ENCODE data around the gene EIF4A3. TPM values are rescaled to one million over a fixed set of nuclear protein-coding genes. Genes with fewer than 3 reads are reported as not detected.

Gene EIF4A3
- total and polyA plus RNA-seq, 9 of the 15 experiments (the other 6 are each of a cell fraction or from before 2014, with no cell fraction given): 62.7 to 171 (median 127) TPM

DNA sequence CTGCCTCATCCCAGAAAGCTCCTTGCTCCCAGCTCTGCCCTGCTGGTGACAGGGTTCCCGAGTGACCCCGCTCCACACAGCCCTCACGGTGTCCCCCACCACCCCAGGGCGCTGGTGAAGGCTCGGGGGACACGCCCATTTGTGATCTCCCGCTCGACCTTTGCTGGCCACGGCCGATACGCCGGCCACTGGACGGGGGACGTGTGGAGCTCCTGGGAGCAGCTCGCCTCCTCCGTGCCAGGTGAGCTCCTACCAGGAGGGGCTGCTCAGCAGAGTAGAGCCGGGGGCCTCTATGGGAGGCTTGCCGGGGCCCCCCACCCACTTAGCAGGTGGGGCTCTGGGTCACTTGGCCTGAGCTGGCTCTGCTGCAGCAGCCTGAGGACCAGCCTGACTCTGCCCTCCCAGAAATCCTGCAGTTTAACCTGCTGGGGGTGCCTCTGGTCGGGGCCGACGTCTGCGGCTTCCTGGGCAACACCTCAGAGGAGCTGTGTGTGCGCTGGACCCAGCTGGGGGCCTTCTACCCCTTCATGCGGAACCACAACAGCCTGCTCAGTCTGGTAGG, 34.4 kb downstream of the EIF4A3 start:
- H3K9me3 ChIP-seq (replicated peaks; ENCODE audit: control insufficient read depth, insufficient read depth, low read depth, low read length): 0 out of 2 replicates have a peak, but pooled peaks cover 5% of the 10 kb centered on the region
- no peaks in the 10 kb centered on the region for H3K36me3 ChIP-seq (ENCODE audit: control insufficient read depth, insufficient read depth, low read length)
- intact Hi-C loops (cut with micrococcal nuclease) (no loop called here), in situ Hi-C loops (cut with MboI) (no loop called here)
- TF ChIP-seq NR1H2 (CRISPR knock-in tag; IDR thresholded peaks at IDR 0.05): no peak
- TF ChIP-seq ZNF140 (CRISPR knock-in tag; IDR thresholded peaks at IDR 0.05): no peak
- no peak for TF ChIP-seq NFE2L1 (tag; IDR thresholded peaks at IDR 0.05; ENCODE audit: borderline replicate concordance, low read depth)
- TF ChIP-seq MAZ (CRISPR knock-in tag; conservative IDR thresholded peaks at IDR 0.05 in 1 of 2, IDR thresholded peaks at IDR 0.05 in 1 of 2): no peak
- no peak for TF ChIP-seq CTBP1 (IDR thresholded peaks at IDR 0.05; ENCODE audit: borderline replicate concordance)
- no peak for TF ChIP-seq ZFP91 (CRISPR knock-in tag; IDR thresholded peaks at IDR 0.05)
- TF ChIP-seq SNIP1 (IDR thresholded peaks at IDR 0.05; ENCODE audit: low read depth): no peak
- no peak for TF ChIP-seq CBX1 (IDR thresholded peaks at IDR 0.05; ENCODE audit: low read depth)
- no peak for TF ChIP-seq HMG20B (CRISPR knock-in tag; IDR thresholded peaks at IDR 0.05)
- no peaks in the 10 kb centered on the region for H3K9me1 ChIP-seq (ENCODE audit: control insufficient read depth, insufficient read depth, low read length)
- ChIA-PET CTCF (ENCODE audit: low intra/inter-chr PET ratio) (no interaction called here), POLR2A (interaction anchor here (0.9 to 1.2 kb wide), 3 partner anchors 8 to 33 kb away, joined by 3 to 5 read pairs (median 3); no protein-coding TSS in a partner anchor)
- no peak for FAIRE-seq
- no peaks in the 10 kb centered on the region; the same call in 1 of the 2 replicates for H4K20me1 ChIP-seq (replicated peaks; ENCODE audit: control insufficient read depth, insufficient read depth, low read length)
- WGBS (ENCODE audit: insufficient coverage, low coverage, missing lambda C conversion rate): 9% methylated on average over 19 of the region's 24 CpGs
- peak overlapping the region in 1 of 2 experiments; percentile 45; a peak in 1 of 4 replicates for H3K9ac ChIP-seq (ENCODE audit: insufficient read depth in 1 of 2, low read depth in 2 of 2, low read length in 2 of 2)
- no peak overlapping the region for H3K4me2 ChIP-seq (ENCODE audit: insufficient read depth, low read length)
- peaks cover 0 to 47% of the 10 kb centered on the region in 2 experiments; a peak in 2 of 5 replicates for H3K4me1 ChIP-seq (replicated peaks in 1 of 2; ENCODE audit: control insufficient read depth in 2 of 2, insufficient read depth in 2 of 2, low read length in 2 of 2)
- no peak overlapping the region for H2AFZ ChIP-seq (ENCODE audit: low read depth, low read length)
- BruUV-seq (replicated peaks): no TSS peak
- H3K79me2 ChIP-seq (ENCODE audit: control insufficient read depth, insufficient read depth, low read length): no peaks in the 10 kb centered on the region
- H3K27ac ChIP-seq (ENCODE audit: extremely low read depth, low read depth, low read length): no peak overlapping the region
- ATAC-seq: peak; percentile 31; the same call in 2 of the 3 replicates
- H3K27me3 ChIP-seq (ENCODE audit: control insufficient read depth in 2 of 2, insufficient read depth in 2 of 2, low read length in 2 of 2): peaks cover 55 to 79% of the 10 kb centered on the region in 2 experiments
- no peak overlapping the region for H3K4me3 ChIP-seq
- DNase-seq (ENCODE audit: extremely low read depth in 1 of 4, low spot score in 3 of 4): peak in 2 of 4 experiments; percentile 38 to 43
